Heart left ventricle (tissue), 13 donors: ENCODE results near the gene SEMA3B.

Source experiments
- CTCF ChIP-seq, 12 donors: fragments of 200-600 bp; sonication (generic) in 4 of 12; IDR thresholded peaks; one replicate each; pipeline versions ENCODE4 v1.5.0 to v1.8.0; 2018 to 2022; ENCODE audit warnings: antibody characterized with exemption in 12 of 12, mild to moderate bottlenecking in 5 of 12
- POLR2A ChIP-seq, 2 donors: fragments of 450-650 bp; IDR thresholded peaks; one replicate each; pipeline ENCODE4 v1.6.1; 2017; ENCODE audit warnings: antibody characterized with exemption in 2 of 2, mild to moderate bottlenecking in 2 of 2, moderate library complexity in 2 of 2
- donor health status: ischemic (EF 13 %, LVEDD 7.1; RV severe dilation, severe dysfunction).
- donor health status: DM: no; HTN: yes; CAD: no.
- donor health status: DM: no; HTN: no; CAD: no.
- donor health status: ischemic (EF 25% LVEDD 6.9; RV normal size, moderate dysfunction).
- donor health status: ischemic (EF 25% LVEDD 5.7; RV mildly dilated, moderate dysfunction).
- donor health status: ischemic (EF 35%, LVEDD 5.7; RV mildly dilated, moderate dysfunction).
- donor health status: nonischemic (EF 11% LVEDD 7.7; RV severe dilation, severe dysfunction).
- donor health status: DM: yes; HTN: yes; CAD: no.
- donor health status: PGD.
- donor health status: ischemic (EF 29% LVEDD 5.4; RV normal size, mild dysfunction).
- donor health status: nonischemic (EF 23%, LVEDD 6.1; RV moderate dilation, normal function).

- TF ChIP-seq CTCF (IDR thresholded peaks at IDR 0.05) (no peak), POLR2A (IDR thresholded peaks at IDR 0.05) (no peak)
Observed at GRCh38 chr3:50320853-50321335, 51.9 kb downstream of the SEMA3B start.
